GM19372 (cell line): ENCODE results near the gene CIITA.
"Not testable (repeated sequence)": the region's sequence is repeated elsewhere in the genome, so short reads cannot be mapped to it uniquely, and the experiment has no call there.

Source experiments
- ATAC-seq: cut with Tn5 transposase; IDR thresholded peaks from one replicate; pipeline ENCODE4 v1.9.1; 2021; ENCODE audit warnings: mild to moderate bottlenecking, low read depth, moderate library complexity; ENCODE audit not compliant: unreplicated experiment

CIITA gene

DNA sequence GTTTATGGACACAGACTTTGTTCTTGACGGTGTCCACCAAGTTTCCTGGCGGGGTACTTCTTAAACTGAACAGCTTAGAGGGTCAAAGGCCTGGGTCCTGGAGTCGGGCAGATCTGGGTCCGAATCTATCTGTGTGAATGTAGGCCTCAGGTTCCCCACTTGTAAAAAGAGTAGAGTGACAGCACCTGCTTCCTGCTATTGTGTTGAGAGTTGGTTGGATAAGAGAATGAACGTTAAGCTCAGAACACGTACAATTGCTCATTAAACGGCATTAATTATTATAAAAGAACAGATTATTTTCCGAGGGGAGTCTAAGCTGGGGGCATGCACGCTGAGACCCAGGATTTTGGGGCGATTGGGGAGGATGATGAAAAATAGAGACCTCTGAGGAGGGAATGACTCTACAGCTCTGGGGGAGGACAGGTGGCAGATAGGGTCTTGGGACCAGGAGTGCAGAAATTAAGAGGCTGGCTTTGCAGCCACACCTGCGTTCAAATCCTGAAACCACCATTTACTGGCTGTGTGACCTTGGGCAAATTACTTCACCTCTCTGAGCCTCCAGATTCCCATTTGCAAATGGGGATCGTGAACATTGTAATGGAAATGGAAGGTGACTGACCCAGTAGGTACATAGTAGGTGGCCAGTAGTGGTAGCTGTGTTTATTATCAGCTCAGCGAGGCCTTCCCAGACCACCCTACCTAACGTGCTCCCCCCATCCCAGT lies 68.2 kb downstream of the CIITA start:
- no peak for ATAC-seq

DNA sequence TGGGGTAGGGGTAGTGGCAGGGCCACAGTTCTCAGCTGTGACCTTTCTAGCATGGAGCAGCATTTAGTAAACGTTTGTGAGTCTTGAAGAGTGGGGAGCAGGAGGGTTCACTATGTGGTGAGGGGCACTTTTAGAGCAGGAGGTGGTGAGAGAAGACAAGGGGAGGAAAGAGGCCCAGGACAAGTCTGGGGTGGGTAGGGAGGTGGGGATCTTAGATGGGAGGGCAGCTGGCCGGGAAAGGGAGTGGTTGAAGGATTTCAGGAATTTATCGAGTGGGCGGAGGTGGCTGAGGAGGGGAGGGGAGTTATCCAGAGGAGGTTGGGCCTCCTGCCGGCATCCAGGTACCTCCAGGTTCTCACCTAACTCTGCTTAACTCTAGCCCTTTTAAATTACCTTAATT lies 69.3 kb downstream of the CIITA start:
- no peak for ATAC-seq

DNA sequence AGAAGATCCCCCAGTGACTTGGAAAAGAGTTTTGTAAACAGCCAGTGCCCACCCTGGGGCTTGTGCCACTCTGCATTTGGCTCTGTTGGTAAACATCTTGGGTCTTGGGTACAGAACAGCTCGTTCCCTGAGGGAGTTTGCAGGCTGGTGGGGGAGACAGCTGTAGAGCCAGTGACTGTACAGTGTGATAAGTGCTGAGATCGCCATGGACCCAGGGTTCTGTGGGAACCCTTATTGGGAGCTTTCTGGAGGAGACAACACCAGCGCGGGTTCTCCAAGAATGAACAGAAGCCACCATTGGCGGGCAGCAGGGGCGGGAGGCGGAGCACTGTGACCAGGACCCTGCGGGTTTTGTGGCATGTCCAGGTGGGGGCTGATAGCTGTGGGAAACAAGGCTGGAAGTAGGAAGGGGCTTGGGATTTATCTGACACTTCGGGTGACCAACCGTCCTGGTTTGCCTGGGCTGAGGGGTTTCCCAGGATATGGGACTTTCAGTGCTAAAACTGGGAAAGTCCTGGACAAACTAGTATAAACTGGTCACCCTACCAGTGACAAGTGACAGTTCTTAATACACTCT lies 70.3 kb downstream of the CIITA start:
- ATAC-seq: no peak

DNA sequence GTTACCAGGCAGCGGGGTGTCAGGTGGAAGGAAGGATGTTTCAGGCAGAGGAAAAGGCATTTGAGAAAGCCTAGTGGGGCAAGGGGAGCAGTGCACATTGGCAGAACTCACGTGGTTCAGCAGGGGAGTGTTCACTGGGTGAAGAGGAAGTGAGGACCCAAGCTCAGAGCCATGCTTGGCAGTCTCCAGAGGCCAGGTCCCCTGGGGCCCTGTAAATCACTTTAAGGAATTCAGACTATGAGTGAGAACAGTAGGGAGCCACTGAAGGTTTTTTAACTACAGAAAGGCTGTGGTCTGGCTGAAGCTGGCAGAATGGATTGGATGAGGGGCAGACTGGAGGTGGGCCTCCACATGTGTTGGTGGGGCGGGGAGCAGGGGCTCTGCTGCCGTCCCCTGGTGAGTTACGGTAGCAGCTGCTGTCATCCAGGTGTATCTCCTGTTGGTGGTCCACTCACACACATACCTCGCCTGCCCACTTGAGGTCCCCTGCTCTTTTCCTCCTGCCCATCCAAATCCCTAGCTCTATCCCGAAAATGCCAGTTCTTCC lies 72.5 kb downstream of the CIITA start:
- ATAC-seq: peak; percentile 48

DNA sequence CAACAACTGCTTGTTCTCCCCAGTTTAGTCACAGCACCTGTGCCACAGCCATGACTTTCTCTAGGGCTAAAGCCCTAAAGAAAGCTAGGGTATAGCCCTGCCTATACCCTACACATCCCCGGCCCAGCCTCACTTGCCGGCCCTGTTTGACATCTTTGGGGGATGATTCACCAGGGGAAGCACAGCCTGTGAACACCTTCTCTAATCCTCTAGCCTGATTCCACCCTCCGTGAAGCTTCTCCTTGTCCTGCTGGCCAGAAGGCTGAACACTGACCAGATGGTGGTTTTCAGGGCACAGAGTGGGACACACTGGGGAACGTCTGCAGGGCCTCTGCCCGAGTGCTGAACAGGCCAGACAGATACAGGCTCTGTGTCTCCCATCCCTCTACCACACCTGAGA lies 73.4 kb downstream of the CIITA start:
- ATAC-seq: no peak

DNA sequence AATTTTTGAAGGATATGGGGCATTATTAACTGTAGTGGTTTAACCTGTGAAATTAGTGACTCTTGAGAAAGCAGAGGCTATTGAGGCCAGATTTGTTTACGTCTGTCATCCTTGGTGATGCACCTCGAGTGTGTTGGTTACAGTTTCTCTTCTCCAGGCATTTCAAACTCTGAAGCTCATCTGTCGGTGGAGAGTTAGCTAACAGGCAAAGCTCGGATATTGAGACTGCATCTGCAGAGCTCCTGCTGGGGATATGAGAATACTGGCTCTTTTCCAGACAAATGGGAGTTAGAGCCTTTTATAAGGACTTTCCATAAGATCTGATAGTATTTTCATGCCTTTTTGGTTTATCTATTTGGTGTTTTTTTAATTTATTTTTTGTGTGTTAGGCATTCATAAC lies 74.0 kb downstream of the CIITA start:
- ATAC-seq: no peak

DNA sequence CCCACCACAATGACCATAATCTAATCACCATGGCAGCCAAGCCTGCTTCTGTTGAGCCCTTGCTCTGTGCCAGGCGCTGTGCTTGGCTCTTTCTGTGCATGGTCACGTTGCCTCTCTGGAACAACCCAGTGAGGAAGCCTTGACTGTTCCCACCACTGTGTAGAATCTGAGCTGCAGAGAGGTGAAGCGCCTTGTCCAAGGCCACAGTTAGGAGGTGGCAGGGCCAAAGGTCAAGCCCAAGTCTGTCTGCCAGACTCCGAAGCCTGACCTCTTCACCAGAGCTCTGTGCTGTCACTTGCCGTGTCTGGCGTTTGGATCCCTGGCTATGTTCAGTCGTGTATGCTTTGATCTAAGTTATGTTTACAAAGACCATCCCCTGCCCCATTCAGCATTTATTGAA lies 77.9 kb downstream of the CIITA start:
- no peak for ATAC-seq

DNA sequence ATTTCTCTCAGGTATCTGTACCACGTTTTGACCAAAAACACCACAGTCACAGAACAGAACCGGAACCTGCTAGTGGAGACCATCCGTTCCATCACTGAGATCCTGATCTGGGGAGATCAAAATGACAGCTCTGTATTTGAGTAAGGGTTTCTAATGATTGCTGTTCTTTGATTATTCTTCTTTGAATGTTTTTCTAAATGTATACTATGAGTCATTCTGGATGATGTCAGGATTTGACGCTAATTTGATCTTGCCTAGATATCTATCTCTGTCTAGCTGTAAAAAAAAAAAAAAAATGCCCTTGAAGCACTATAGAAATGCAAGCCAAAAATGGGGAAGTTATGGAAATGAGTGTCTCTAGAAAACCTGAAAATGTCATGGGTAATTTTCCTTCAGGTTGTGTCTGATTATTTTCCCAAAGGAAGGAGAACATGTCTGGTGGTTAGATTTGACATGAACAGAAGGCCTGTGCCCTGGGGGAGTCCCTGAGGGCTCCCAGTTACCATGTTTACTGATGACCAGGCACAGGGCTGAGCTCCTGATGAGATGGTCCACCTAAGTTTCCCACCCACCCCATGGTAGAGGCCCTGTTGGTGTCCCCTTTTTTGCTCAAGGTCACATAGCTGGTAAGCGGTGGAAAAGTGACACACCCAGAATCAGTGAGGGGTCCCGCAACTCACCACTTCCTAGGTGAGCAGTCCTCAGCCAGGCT lies 80.9 kb downstream of the CIITA start:
- ATAC-seq: no peak

DNA sequence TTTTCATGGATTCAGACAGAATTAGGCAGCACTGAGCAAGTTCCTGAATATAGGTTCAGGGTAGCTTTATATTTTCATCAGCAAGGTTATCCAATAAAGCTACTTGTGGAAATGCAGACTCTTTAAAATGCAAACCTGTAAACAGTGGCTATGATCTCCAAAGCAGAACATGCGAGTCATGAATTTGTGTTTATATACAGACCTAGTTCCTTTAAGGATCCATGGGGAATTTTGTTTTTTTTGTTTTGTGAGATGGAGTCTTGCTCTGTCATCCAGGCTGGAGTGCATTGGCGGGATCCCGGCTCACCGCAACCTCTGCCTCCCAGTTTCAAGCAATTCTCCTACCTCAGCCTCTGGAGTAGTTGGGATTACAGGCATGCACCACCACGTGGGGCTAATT lies 82.2 kb downstream of the CIITA start:
- ATAC-seq: no peak

DNA sequence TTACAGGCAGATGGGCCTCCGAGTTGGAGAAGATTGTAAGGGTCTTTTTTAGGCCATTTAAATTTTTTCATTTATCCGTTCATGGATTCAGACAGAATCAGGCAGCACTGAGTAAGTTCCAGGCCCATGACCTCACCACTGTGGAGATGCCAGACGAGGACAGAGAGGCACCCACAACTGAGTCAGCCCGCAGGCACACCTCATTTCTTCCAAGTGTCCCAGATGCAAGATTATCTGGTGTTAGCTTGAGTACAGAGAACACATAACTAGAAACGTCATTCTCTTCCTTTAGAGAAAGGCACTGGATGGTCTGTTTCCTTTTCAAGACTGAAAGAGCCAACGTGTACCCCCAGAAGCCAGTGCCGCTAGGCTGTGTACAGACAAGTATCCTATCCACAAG lies 84.2 kb downstream of the CIITA start:
- ATAC-seq: no peak

DNA sequence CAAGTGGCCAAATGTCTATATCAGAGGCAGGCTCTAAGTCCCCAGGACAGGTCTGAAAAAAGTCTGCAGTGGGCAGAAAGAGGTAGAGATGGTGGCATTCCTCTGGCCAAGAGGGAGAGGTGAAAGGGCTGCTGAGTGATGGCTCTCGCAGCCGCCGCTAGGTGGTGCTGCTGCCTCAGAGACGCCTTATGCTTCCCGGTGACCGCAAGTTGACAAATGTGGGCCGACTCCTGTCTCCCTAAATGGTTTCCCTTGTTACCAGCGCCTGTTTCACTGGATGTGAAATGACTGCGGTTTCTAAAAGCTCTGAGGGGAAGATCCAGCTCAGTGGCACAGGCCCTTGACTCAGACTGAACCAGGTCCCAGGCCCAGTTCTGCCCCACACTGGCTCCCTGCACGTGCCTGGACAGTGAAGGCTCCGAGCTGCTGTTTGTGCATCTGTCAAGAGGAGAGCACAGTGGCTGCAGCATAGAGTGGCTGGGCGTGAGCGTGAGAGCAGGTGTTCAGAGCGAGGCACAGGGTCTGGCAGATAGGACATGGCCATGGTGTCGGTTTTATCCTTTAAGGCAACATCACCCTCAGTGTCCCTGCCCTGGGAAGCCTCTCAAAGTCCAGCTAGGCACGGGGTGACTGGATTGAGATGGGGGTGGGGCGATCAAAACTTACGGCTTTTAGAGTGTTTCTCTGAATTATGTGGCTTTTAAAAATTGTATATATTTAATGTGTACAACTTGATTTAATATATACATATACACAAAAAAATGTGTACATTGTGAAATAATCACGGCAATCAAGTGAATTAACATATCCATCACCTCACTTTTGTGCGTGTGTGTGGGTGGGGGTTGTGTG lies 87.3 kb downstream of the CIITA start:
- no peak for ATAC-seq

DNA sequence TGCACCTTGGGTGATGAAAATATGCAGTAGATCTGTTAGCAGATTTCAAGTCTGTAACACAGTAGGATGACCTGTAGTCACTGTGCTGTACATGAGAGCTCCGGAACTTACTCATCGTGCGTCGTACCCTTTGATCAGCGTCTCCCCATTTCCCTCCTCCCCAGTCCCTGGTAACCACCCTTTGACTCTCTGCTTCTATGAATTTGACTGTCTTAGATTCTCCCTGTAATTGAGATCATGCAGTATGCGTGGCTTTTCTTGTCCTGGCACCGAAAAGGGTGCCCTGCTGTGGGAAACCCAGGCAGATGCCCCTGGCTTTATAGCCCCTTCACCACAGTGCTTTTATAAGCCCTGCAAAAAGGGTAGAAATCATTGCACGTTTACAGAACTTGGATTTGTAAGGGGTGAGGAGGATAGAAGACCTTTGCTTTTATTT lies 87.9 kb downstream of the CIITA start:
- no peak for ATAC-seq

DNA sequence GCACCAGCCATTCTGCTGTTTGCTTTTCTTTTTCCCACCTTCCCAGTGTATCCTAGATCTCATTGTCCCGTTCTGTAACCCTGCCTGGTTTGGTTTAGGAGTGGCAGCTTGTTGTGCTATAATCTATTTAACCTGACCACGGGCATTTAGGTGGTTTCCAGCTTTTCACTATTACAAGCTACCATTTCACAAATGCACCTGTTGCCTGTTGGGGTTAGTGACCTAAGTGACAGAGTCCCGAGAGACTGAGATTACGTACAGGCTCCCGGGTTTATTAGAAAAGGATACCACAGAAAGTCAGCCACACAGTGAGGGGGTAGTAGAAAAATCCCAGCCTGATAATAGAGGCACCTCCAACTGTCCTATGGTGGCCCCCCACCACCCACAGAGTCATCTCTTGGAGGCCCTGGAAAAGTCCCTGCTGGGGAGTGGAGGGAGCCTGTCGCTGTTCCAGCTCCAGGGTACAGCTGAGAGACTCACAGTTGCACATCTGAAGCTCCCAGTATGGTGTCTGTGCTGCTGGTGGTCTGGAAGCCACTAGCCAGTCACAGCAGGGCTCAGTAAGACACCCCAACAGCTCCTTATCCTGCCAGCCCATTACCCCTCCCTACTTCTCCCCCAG lies 88.5 kb downstream of the CIITA start:
- peak; percentile 76 for ATAC-seq

DNA sequence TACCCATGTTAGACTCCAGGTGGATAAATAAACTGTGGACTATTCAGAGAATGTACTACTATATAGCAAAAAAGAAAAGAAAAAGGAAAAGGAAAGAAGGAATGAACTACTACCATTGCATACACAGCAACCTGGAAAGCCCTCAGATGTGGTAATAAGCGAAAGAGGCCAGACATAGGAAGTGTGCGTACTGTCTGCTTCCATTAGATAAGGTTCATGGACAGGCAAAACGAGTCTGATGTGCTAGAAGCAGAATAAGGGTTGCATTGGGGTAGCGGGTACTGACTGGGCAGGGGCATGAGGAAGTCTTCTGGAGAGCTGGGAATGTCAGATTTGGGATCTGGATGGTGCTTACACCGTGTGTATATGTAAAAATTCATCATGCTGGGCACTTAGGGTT lies 89.1 kb downstream of the CIITA start:
- ATAC-seq: no peak

DNA sequence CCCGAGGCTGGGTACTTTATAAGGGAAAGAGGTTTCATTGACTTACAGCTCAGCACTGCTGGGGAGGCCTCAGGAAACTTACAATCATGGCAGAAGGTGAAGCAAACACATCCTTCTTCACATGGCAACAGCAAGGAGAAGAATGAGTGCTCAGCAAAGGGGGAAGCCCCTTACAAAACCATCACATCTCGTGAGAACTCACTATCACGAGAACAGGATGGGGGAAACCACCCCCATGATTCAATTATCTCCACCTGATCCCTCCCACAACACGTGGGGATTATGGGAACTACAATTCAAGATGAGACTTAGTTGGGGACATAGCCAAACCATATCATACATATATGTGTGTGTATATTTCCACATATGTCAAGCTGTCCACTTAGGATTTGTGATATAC lies 89.6 kb downstream of the CIITA start:
- not testable (repeated sequence) for ATAC-seq

DNA sequence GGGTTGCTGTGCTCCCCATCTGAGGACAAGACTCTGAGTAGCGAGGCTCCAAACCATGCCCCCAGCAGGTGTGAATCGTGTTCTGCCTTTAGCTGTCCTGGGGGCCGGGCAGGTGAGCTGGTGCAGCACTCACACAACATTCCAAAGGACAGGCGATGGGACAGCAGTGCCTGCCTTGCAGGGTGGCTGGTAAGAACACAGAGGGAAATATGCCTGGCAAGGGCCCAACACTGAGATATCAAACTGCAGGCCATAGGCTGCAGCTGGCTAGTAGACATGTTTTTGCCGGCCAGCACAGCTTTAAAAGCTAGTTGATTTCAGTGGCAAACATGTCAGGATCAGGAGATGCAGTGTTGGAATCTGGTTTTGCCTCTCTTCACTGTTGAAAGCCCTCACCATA lies 91.0 kb downstream of the CIITA start:
- ATAC-seq: no peak

DNA sequence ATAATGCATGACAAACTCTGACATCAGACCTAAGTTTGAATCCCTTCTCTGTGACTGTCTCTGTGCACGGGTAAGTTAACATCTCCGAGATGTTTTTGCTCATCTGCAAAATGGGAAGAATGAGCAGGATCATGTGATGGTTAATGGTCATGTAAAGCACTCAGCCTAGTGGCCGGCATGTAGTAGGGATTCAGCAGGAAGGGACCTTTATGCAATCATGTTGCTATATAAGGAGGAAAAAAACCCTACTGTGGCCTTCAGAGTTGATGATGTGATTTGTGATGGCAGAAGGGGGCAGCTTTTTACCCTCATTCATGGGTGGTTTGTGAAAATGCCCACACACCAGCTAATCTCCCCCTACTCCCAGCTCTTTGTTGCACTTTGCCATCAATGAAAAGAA lies 91.5 kb downstream of the CIITA start:
- no peak for ATAC-seq

DNA sequence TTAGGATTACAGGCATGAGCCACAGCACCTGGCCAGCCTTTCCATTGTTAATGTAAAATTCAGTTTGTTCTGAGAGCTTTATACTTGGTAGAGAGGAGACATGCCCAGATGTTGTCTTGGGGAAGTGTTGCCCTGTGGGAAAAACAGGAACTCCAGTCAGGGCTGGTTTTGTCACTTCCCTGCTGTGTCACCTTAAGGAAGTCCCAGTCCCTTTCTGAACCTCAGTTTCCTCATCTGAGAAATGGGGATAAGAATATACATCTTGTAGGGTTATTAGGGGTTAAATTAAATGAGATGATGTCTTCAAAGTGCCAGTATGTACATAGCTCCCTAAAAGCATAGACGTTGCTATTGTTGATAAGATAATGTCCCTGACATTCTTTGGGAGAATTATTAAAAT lies 92.6 kb downstream of the CIITA start:
- ATAC-seq: no peak

DNA sequence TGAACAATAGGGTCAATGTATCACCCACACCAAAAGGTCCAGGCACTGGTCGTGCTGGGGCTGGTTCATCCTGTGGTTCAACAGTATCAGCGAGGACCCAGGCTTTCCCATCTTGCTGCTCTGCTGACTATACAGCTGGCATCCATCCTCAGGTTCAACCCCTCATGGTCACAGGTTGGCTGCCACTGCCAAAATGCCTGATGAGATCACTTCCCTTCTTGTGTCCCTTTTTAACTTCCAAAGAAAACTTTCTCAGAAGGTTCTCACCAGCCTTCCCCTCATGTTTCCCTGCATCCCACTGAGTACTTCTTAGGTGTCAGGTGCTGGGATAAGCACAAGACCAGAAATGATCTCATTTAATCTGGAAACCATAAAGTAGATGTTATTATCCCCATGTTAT lies 93.1 kb downstream of the CIITA start:
- no peak for ATAC-seq

DNA sequence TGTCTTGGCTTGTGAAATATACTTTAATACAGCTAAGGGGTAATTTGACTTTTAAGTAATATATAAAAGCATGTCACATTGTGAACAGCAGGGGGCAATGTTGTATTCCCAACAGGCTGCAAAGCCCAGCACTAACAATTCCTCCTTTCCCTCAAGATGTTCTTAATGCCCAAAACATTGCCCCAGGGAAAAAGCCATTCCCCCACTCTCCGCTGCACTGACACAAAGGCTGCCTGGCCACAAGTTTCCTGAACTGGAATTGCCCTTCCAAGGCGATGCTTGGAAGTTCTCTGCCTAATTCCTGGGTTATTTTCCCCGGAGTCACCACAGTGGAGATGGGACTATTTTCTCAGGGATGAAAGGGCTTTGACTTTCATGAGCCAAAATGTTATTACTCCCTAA lies 94.6 kb downstream of the CIITA start:
- no peak for ATAC-seq
